Measurements from ENCODE around the gene AZIN2. TPM values are rescaled to one million over a fixed set of nuclear protein-coding genes. Genes with fewer than 3 reads are reported as not detected.

AZIN2 gene
- total RNA-seq, 4 donors from 2014 or later, result 2.5 to 6.1 (median 4.1) TPM

- TF ChIP-seq EP300 (IDR thresholded peaks at IDR 0.05) (no peak), POLR2AphosphoS5 (IDR thresholded peaks at IDR 0.05) (no peak), POLR2A (IDR thresholded peaks at IDR 0.05; ENCODE audit: low read depth) (no peak)
- TF ChIP-seq, protein P1, sequence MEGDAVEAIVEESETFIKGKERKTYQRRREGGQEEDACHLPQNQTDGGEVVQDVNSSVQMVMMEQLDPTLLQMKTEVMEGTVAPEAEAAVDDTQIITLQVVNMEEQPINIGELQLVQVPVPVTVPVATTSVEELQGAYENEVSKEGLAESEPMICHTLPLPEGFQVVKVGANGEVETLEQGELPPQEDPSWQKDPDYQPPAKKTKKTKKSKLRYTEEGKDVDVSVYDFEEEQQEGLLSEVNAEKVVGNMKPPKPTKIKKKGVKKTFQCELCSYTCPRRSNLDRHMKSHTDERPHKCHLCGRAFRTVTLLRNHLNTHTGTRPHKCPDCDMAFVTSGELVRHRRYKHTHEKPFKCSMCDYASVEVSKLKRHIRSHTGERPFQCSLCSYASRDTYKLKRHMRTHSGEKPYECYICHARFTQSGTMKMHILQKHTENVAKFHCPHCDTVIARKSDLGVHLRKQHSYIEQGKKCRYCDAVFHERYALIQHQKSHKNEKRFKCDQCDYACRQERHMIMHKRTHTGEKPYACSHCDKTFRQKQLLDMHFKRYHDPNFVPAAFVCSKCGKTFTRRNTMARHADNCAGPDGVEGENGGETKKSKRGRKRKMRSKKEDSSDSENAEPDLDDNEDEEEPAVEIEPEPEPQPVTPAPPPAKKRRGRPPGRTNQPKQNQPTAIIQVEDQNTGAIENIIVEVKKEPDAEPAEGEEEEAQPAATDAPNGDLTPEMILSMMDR (IDR thresholded peaks at IDR 0.05), result no peak
- WGBS, result 90% methylated on average over 10 of the region's 10 CpGs
- no peaks in the 10 kb centered on the region for H3K9me3 ChIP-seq
- no peak overlapping the region for H3K4me3 ChIP-seq
- H3K27ac ChIP-seq (replicated peaks in 1 of 4), result no peak overlapping the region
- H3K27me3 ChIP-seq, result no peaks in the 10 kb centered on the region
- DNase-seq (ENCODE audit: extremely low spot score), result no peak
- peaks cover 0 to 7% (median 0%) of the 10 kb centered on the region in 4 donors for H3K36me3 ChIP-seq
- H3K4me1 ChIP-seq, result peaks cover 0 to 6% (median 0%) of the 10 kb centered on the region in 4 donors
- intact Hi-C loops (cut with DNase I), result loop anchor here (10.0 kb wide), 1 partner anchor 522 kb away; no protein-coding TSS in a partner anchor
Observed at GRCh38 chr1:33092438-33092837, 11.5 kb downstream of the AZIN2 start.

GRCh38 chr1:33093004-33093403 is 12.1 kb downstream of the AZIN2 start:
- intact Hi-C loops (cut with DNase I), result loop anchor here (10.0 kb wide), 1 partner anchor 522 kb away; no protein-coding TSS in a partner anchor
- no peaks in the 10 kb centered on the region for H3K27me3 ChIP-seq
- H3K4me3 ChIP-seq, result no peak overlapping the region
- TF ChIP-seq EP300 (IDR thresholded peaks at IDR 0.05), result no peak
- no peak for TF ChIP-seq POLR2A (IDR thresholded peaks at IDR 0.05; ENCODE audit: low read depth)
- no peak for TF ChIP-seq POLR2AphosphoS5 (IDR thresholded peaks at IDR 0.05)
- TF ChIP-seq, protein P1 (IDR thresholded peaks at IDR 0.05), result no peak
- H3K4me1 ChIP-seq, result peaks cover 0 to 6% (median 0%) of the 10 kb centered on the region in 4 donors
- DNase-seq (ENCODE audit: extremely low spot score), result no peak
- no peaks in the 10 kb centered on the region for H3K9me3 ChIP-seq
- WGBS, result 89% methylated on average over 4 of the region's 5 CpGs
- peaks cover 0 to 12% (median 0%) of the 10 kb centered on the region in 4 donors for H3K36me3 ChIP-seq
- no peak overlapping the region for H3K27ac ChIP-seq (replicated peaks in 1 of 4)

DNA sequence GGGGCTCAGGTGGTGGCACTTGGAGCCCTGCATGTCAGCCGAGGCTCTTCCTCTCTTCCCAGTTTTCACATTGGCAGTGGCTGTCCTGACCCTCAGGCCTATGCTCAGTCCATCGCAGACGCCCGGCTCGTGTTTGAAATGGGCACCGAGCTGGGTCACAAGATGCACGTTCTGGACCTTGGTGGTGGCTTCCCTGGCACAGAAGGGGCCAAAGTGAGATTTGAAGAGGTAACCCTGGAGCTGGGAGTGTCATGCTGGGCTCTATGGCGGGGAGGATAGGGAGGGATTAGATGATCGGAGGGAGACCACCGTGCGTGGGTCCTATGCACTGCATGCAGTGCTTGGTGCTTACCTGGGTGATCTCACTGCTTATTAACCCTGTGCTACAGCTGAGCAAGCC is 13.5 kb downstream of the AZIN2 start:
- no peak for TF ChIP-seq POLR2A (IDR thresholded peaks at IDR 0.05; ENCODE audit: low read depth)
- no peak for TF ChIP-seq EP300 (IDR thresholded peaks at IDR 0.05)
- TF ChIP-seq, protein P1 (IDR thresholded peaks at IDR 0.05), result no peak
- no peak for TF ChIP-seq POLR2AphosphoS5 (IDR thresholded peaks at IDR 0.05)
- Histone ChIP-seq H3K27me3 (no peaks in the 10 kb centered on the region), H3K4me3 (no peak overlapping the region), H3K36me3 (peaks cover 0 to 21% (median 0%) of the 10 kb centered on the region in 4 donors), H3K27ac (replicated peaks in 1 of 4) (no peak overlapping the region), H3K9me3 (no peaks in the 10 kb centered on the region), H3K4me1 (peaks cover 0 to 6% (median 0%) of the 10 kb centered on the region in 4 donors)
- WGBS, result 93% methylated on average over 9 of the region's 11 CpGs
- no peak for DNase-seq (ENCODE audit: extremely low spot score)
- intact Hi-C loops (cut with DNase I), result loop anchor here (10.0 kb wide), 1 partner anchor 520 kb away; no protein-coding TSS in a partner anchor

- peaks cover 0 to 6% (median 0%) of the 10 kb centered on the region in 4 donors for H3K4me1 ChIP-seq
- no peak overlapping the region for H3K27ac ChIP-seq (replicated peaks in 1 of 4)
- WGBS, result 18% methylated on average over 10 of the region's 10 CpGs
- peaks cover 0 to 27% (median 0%) of the 10 kb centered on the region in 4 donors for H3K36me3 ChIP-seq
- no peak for TF ChIP-seq POLR2A (IDR thresholded peaks at IDR 0.05; ENCODE audit: low read depth)
- TF ChIP-seq, protein P1 (IDR thresholded peaks at IDR 0.05), result peak in 2 of 3 experiments; percentile 91 to 96
- TF ChIP-seq POLR2AphosphoS5 (IDR thresholded peaks at IDR 0.05), result no peak
- no peaks in the 10 kb centered on the region for H3K27me3 ChIP-seq
- no peak overlapping the region for H3K4me3 ChIP-seq
- no peak for DNase-seq (ENCODE audit: extremely low spot score)
- no peaks in the 10 kb centered on the region for H3K9me3 ChIP-seq
- intact Hi-C loops (cut with DNase I), result loop anchor here (10.0 kb wide), 1 partner anchor 520 kb away; no protein-coding TSS in a partner anchor
Observed at GRCh38 chr1:33094971-33095604, 14.1 kb downstream of the AZIN2 start.

Data from esophagus muscularis mucosa (tissue), 4 donors.